ENCODE results near the gene SYT17.

SYT17 gene

GRCh38 chr16:19126300-19126699 is 41.7 kb upstream of the SYT17 start:
- CTCF ChIA-PET = interaction anchor here (0.8 kb wide), 1 partner anchor 39 kb away, joined by 5 read pairs; no protein-coding TSS in a partner anchor
- H3K36me3 ChIP-seq (ENCODE audit: control insufficient read depth in 2 of 2, insufficient read depth in 1 of 2, low read length in 2 of 2) = no peaks in the 10 kb centered on the region
- no peaks in the 10 kb centered on the region for H3K9me3 ChIP-seq (ENCODE audit: control insufficient read depth, insufficient read depth, low read depth, low read length)
- H3K4me1 ChIP-seq (ENCODE audit: control insufficient read depth, insufficient read depth, low read length) = peaks cover 8% of the 10 kb centered on the region
- H3K27ac ChIP-seq (ENCODE audit: extremely low read depth, low read depth, low read length) = no peak overlapping the region
- TF ChIP-seq ZNF311 (tag by site-specific recombination; IDR thresholded peaks at IDR 0.05; ENCODE audit: borderline replicate concordance) (no peak), ZNF843 (tag by site-specific recombination; IDR thresholded peaks at IDR 0.05) (no peak), ZBTB8A (tag by site-specific recombination; IDR thresholded peaks at IDR 0.05) (no peak), ZNF677 (tag by site-specific recombination; IDR thresholded peaks at IDR 0.05) (no peak), ZNF610 (tag by site-specific recombination; IDR thresholded peaks at IDR 0.05; ENCODE audit: borderline replicate concordance) (no peak), WT1 (tag by site-specific recombination; IDR thresholded peaks at IDR 0.05) (no peak), INSM2 (tag by site-specific recombination; IDR thresholded peaks at IDR 0.05) (no peak), SALL2 (tag by site-specific recombination; IDR thresholded peaks at IDR 0.05; ENCODE audit: borderline replicate concordance) (no peak), ZNF362 (tag by site-specific recombination; IDR thresholded peaks at IDR 0.05) (no peak), ZNF202 (tag by site-specific recombination; IDR thresholded peaks at IDR 0.05; ENCODE audit: borderline replicate concordance) (no peak), ZNF169 (tag by site-specific recombination; IDR thresholded peaks at IDR 0.05) (no peak), ZNF785 (tag by site-specific recombination; IDR thresholded peaks at IDR 0.05) (no peak), ZNF664 (tag by site-specific recombination; IDR thresholded peaks at IDR 0.05) (no peak), PBX3 (CRISPR knock-in tag; IDR thresholded peaks at IDR 0.05) (no peak), ZNF488 (tag by site-specific recombination; IDR thresholded peaks at IDR 0.05) (no peak), ZNF184 (tag by site-specific recombination; IDR thresholded peaks at IDR 0.05) (no peak)
- H3K4me3 ChIP-seq (ENCODE audit: low read depth, low read length) = no peak overlapping the region
- POLR2A ChIA-PET = interaction anchor here (1.2 kb wide), 1 partner anchor 9 kb away, joined by 3 read pairs; no protein-coding TSS in a partner anchor

GRCh38 chr16:19127205-19127604 is 40.8 kb upstream of the SYT17 start:
- POLR2A ChIA-PET = no interaction called here
- no peak overlapping the region for H3K27ac ChIP-seq (ENCODE audit: extremely low read depth, low read depth, low read length)
- no peaks in the 10 kb centered on the region for H3K36me3 ChIP-seq (ENCODE audit: control insufficient read depth in 2 of 2, insufficient read depth in 1 of 2, low read length in 2 of 2)
- H3K9me3 ChIP-seq (ENCODE audit: control insufficient read depth, insufficient read depth, low read depth, low read length) = no peaks in the 10 kb centered on the region
- no peak overlapping the region for H3K4me3 ChIP-seq (ENCODE audit: low read depth, low read length)
- CTCF ChIA-PET = no interaction called here
- peaks cover 13% of the 10 kb centered on the region for H3K4me1 ChIP-seq (ENCODE audit: control insufficient read depth, insufficient read depth, low read length)
- TF ChIP-seq ZNF426 (tag by site-specific recombination; IDR thresholded peaks at IDR 0.05) = no peak
- no peak for TF ChIP-seq ZNF449 (tag by site-specific recombination; IDR thresholded peaks at IDR 0.05)
- TF ChIP-seq TSHZ1 (tag by site-specific recombination; IDR thresholded peaks at IDR 0.05; ENCODE audit: borderline replicate concordance) = no peak
- TF ChIP-seq ZIC2 (tag by site-specific recombination; IDR thresholded peaks at IDR 0.05) = no peak
- no peak for TF ChIP-seq ZNF561 (tag by site-specific recombination; IDR thresholded peaks at IDR 0.05; ENCODE audit: borderline replicate concordance)
- TF ChIP-seq ZBTB49 (tag by site-specific recombination; IDR thresholded peaks at IDR 0.05; ENCODE audit: low read depth) = no peak
